K562 (cell line): ENCODE data around the gene SRI. TPM values are rescaled to one million over a fixed set of nuclear protein-coding genes. Genes with fewer than 3 reads are reported as not detected.

ENCODE experiments used
- ATAC-seq: fragments of 200-7000 bp; cut with Tn5 transposase; 3 replicates; pipeline ENCODE4 v1.9.1; 2020; ENCODE audit warnings: moderate library complexity
- BruUV-seq: library from RNA; stranded (reverse); fragments of 400-500 nt; replicated peaks from 2 replicates; lab custom pipeline; 2021; lab: Mats Ljungman, UMichigan
- CTCF ChIA-PET: fragments of 300-600 bp; formaldehyde crosslinking; extraction: SDS; loops from one replicate; lab custom pipeline; 2021; ENCODE audit warnings: low intra/inter-chr PET ratio; lab: Yijun Ruan, JAX
- POLR2A ChIA-PET: fragments of 300-600, 350-650 bp; sonication (Branson Sonifier 250); formaldehyde crosslinking; extraction: SDS; loops from one replicate; lab custom pipeline; 2021; ENCODE audit warnings: antibody characterized with exemption, inconsistent platforms; lab: Yijun Ruan, JAX
- DNase-seq, 4 experiments: peaks; one replicate each; pipeline versions ENCODE4 v3.0.0 to v3.0.0-alpha.2; 2011 to 2018; ENCODE audit warnings: low spot score in 3 of 4, mixed read lengths in 3 of 4; ENCODE audit errors: extremely low read depth in 1 of 4
- FAIRE-seq: peaks from 2 replicates; lab custom pipeline; 2011; peaks lifted over from hg19 to GRCh38; lab: Jason Lieb, UNC
- H2AFZ ChIP-seq: 2 replicates; pipeline ENCODE4 v1.6.0; 2011; ENCODE audit warnings: low read depth, low read length, control low read depth, inconsistent platforms
- H3K27ac ChIP-seq: fragments of 200-600 bp; 3 replicates; pipeline ENCODE4 v1.8.0; 2011; ENCODE audit warnings: low read depth, mild to moderate bottlenecking, control low read depth, inconsistent platforms, low read length, moderate library complexity, mixed read lengths; ENCODE audit errors: extremely low read depth
- H3K27me3 ChIP-seq, 2 experiments: fragments of 300-600 bp in 1 of 2; 2 replicates in 1 of 2; 3 replicates in 1 of 2; pipeline versions ENCODE4 v1.6.0 to v1.8.0; 2011; ENCODE audit warnings: inconsistent platforms in 2 of 2, low read length in 2 of 2, mild to moderate bottlenecking in 1 of 2, mixed read lengths in 1 of 2, moderate library complexity in 1 of 2; ENCODE audit not compliant: control insufficient read depth in 2 of 2, insufficient read depth in 2 of 2
- H3K36me3 ChIP-seq: fragments of 300-600 bp; 3 replicates; pipeline ENCODE4 v1.8.0; 2011; ENCODE audit warnings: mild to moderate bottlenecking, low read length, inconsistent platforms; ENCODE audit not compliant: control insufficient read depth, insufficient read depth
- H3K4me1 ChIP-seq, 2 experiments: fragments of 200-600 bp in 1 of 2; replicated peaks in 1 of 2; 2 replicates in 1 of 2; 3 replicates in 1 of 2; pipeline versions ENCODE4 v1.5.1 to v1.8.0; 2011; ENCODE audit warnings: inconsistent platforms in 2 of 2, low read length in 2 of 2, mild to moderate bottlenecking in 1 of 2, mixed read lengths in 1 of 2, moderate library complexity in 1 of 2; ENCODE audit not compliant: control insufficient read depth in 2 of 2, insufficient read depth in 2 of 2
- H3K4me2 ChIP-seq: 2 replicates; pipeline ENCODE4 v1.6.1; 2011; ENCODE audit warnings: low read length, control low read depth, inconsistent platforms, mixed read lengths; ENCODE audit not compliant: insufficient read depth
- H3K4me3 ChIP-seq: fragments of 200-600 bp; sonication (generic), shearing (Covaris generic); 2 replicates; pipeline ENCODE4 v1.5.1; 2016; ENCODE audit warnings: control low read depth, inconsistent platforms
- H3K79me2 ChIP-seq: fragments of 200-600 bp; 3 replicates; pipeline ENCODE4 v1.8.0; 2011; ENCODE audit warnings: low read length, inconsistent platforms; ENCODE audit not compliant: control insufficient read depth, insufficient read depth
- H3K9ac ChIP-seq, 2 experiments: 2 replicates each; pipeline versions ENCODE4 v1.6.0 to v1.6.1; 2011; ENCODE audit warnings: low read depth in 2 of 2, low read length in 2 of 2, control low read depth in 1 of 2, inconsistent platforms in 1 of 2, mild to moderate bottlenecking in 1 of 2, mixed read lengths in 1 of 2; ENCODE audit not compliant: insufficient read depth in 1 of 2
- H3K9me1 ChIP-seq: one replicate; pipeline ENCODE4 v1.6.0; 2011; ENCODE audit warnings: inconsistent platforms, mild to moderate bottlenecking, low read length, moderate library complexity; ENCODE audit not compliant: control insufficient read depth, insufficient read depth
- H3K9me3 ChIP-seq: replicated peaks from 2 replicates; pipeline ENCODE4 v1.5.1; 2011; ENCODE audit warnings: low read depth, low read length, inconsistent platforms; ENCODE audit not compliant: control insufficient read depth, insufficient read depth
- H4K20me1 ChIP-seq: replicated peaks from 2 replicates; pipeline ENCODE4 v1.6.1; 2011; ENCODE audit warnings: low read length, inconsistent platforms, mixed read lengths; ENCODE audit not compliant: control insufficient read depth, insufficient read depth
- CTCFL ChIP-seq: IDR thresholded peaks from 2 replicates; pipeline ENCODE4 v1.6.1; 2011; ENCODE audit warnings: borderline replicate concordance, low read depth, mild to moderate bottlenecking, moderate library complexity, low read length; ENCODE audit not compliant: insufficient read depth, poor library complexity, severe bottlenecking
- E4F1 ChIP-seq: fragments of 250-450 bp; sonication (Bioruptor Pico); IDR thresholded peaks from 2 replicates; pipeline ENCODE4 v1.5.0; 2021; ENCODE audit warnings: mild to moderate bottlenecking, borderline replicate concordance
- EP300 ChIP-seq: IDR thresholded peaks from 2 replicates; pipeline ENCODE4 v1.6.1; 2012; ENCODE audit warnings: low read length, improper control_type of control experiment
- MAFG ChIP-seq: fragments of 450-650 bp; conservative IDR thresholded peaks from 2 replicates; pipeline ENCODE4 v1.6.1; 2016; ENCODE audit warnings: missing genetic modification characterization, missing compliant biosample characterization
- ZNF384 ChIP-seq: IDR thresholded peaks from 2 replicates; pipeline ENCODE4 v1.6.1; 2012; ENCODE audit warnings: low read depth, low read length, improper control_type of control experiment
- WGBS: fragments of 100-300 bp; shearing (Covaris generic); methylation state at CpG from one replicate; pipeline ENCODE4 v1.1.6; 2016; ENCODE audit warnings: low coverage, mixed read lengths; ENCODE audit not compliant: insufficient coverage; ENCODE audit errors: missing lambda C conversion rate; 5-methylcytosine and 5-hydroxymethylcytosine counted together
- in situ Hi-C: fragments of 300-500 bp; cut with MboI; formaldehyde crosslinking; loops from 4 replicates; pipeline ENCODE4 v1.15.0; 2018; ENCODE audit warnings: inconsistent platforms, mixed read lengths
- intact Hi-C: fragments of 100-400 bp; cut with micrococcal nuclease; formaldehyde crosslinking; loops from 2 replicates; pipeline ENCODE4 v1.14.2; 2022
- polyA plus RNA-seq, 8 experiments: library from polyadenylated mRNA; depleted of rRNA in 4 of 8; stranded (reverse) in 5 of 8; unstranded in 3 of 8; fragments of >200 nt; fragmentation: Nextera tagmentation in 2 of 8; fragmentation: Illumina TruSeq in 1 of 8; extraction: Ambion mirVana in 2 of 8; extraction: Trizol in 1 of 8; gene quantifications; 2 replicates each; pipeline versions ENCODE4 v1.2.1 to v1.2.3, GENCODE V29; 2011 to 2014; ENCODE audit warnings: inconsistent platforms in 1 of 8, missing spikeins in 1 of 8
- total RNA-seq, 7 experiments: library from RNA; depleted of rRNA in 6 of 7; stranded (reverse); fragments of >200 nt in 6 of 7; fragmentation: Illumina TruSeq in 2 of 7; extraction: Trizol in 2 of 7; gene quantifications; 2 replicates each; pipeline versions ENCODE4 v1.2.1 to v1.2.3, GENCODE V29; 2011 to 2021; ENCODE audit warnings: low replicate concordance in 1 of 7

Gene SRI
- total and polyA plus RNA-seq, 9 of the 15 experiments (the other 6 are each of a cell fraction or from before 2014, with no cell fraction given), result 56.4 to 158 (median 119) TPM

GRCh38 chr7:88226886-88227516 is 7.2 kb upstream of the SRI start:
- no peak overlapping the region for H3K4me2 ChIP-seq
- ATAC-seq, result no peak
- H3K36me3 ChIP-seq, result no peaks in the 10 kb centered on the region
- H3K9me1 ChIP-seq, result no peaks in the 10 kb centered on the region
- CTCF ChIA-PET, result no interaction called here
- H3K4me3 ChIP-seq, result no peak overlapping the region
- DNase-seq, result no peak
- no peak overlapping the region for H3K9ac ChIP-seq
- no peaks in the 10 kb centered on the region for H3K27me3 ChIP-seq
- no peaks in the 10 kb centered on the region for H4K20me1 ChIP-seq
- in situ Hi-C loops, result loop anchor here (25.0 kb wide), 1 partner anchor 1910 kb away; no protein-coding TSS in a partner anchor
- POLR2A ChIA-PET, result interaction anchor here (0.5 kb wide), 1 partner anchor 74 kb away, joined by 3 read pairs; no protein-coding TSS in a partner anchor
- peaks cover 0 to 3% of the 10 kb centered on the region in 2 experiments; a peak in 1 of 5 replicates for H3K4me1 ChIP-seq
- no peak for FAIRE-seq
- no TSS peak for BruUV-seq
- intact Hi-C loops, result no loop called here
- H3K9me3 ChIP-seq, result no peaks in the 10 kb centered on the region
- TF ChIP-seq CTCFL (no peak), E4F1 (CRISPR knock-in tag) (no peak), EP300 (no peak), ZNF384 (no peak), MAFG (tag) (no peak)
- H3K79me2 ChIP-seq, result no peaks in the 10 kb centered on the region
- H2AFZ ChIP-seq, result no peak overlapping the region
- H3K27ac ChIP-seq, result no peak overlapping the region
- WGBS, result 13% methylated on average over 5 of the region's 6 CpGs
